Peyer's patch (tissue), 4 donors: ENCODE data around the gene THAP3. TPM values are rescaled to one million over a fixed set of nuclear protein-coding genes. Genes with fewer than 3 reads are reported as not detected.
"Not testable (repeated sequence)": the region's sequence is repeated elsewhere in the genome, so short reads cannot be mapped to it uniquely, and the experiment has no call there.

ENCODE experiments used
- DNase-seq, 3 donors: peaks; one replicate each; pipeline ENCODE4 v3.0.0-alpha.2; 2017 to 2019
- H3K27ac ChIP-seq, 4 donors: fragments of 200-600 bp; sonication (generic); one replicate each; pipeline ENCODE4 v1.5.1; 2016 to 2019
- H3K27me3 ChIP-seq, 2 donors: fragments of 200-600 bp; sonication (generic); one replicate each; pipeline ENCODE4 v1.5.1; 2019
- H3K36me3 ChIP-seq, 3 donors: fragments of 200-600 bp; sonication (generic); one replicate each; pipeline ENCODE4 v1.5.1; 2016 to 2019
- H3K4me1 ChIP-seq, 4 donors: fragments of 200-600 bp; sonication (generic); one replicate each; pipeline ENCODE4 v1.5.1; 2016 to 2019
- H3K4me3 ChIP-seq, 4 donors: fragments of 200-600 bp; sonication (generic); 1 replicate in 3 of 4; 2 replicates in 1 of 4; pipeline ENCODE4 v1.5.1; 2016 to 2019; ENCODE audit warnings: mild to moderate bottlenecking in 1 of 4
- H3K9me3 ChIP-seq, 4 donors: fragments of 200-600 bp; sonication (generic); one replicate each; pipeline ENCODE4 v1.5.1; 2016 to 2019; ENCODE audit warnings: mild to moderate bottlenecking in 1 of 4
- CTCF ChIP-seq, 6 experiments: fragments of 450-650 bp in 4 of 6; fragments of 200-600 bp in 2 of 6; sonication (generic) in 1 of 6; IDR thresholded peaks; one replicate each; pipeline ENCODE4 v1.5.1; 2017 to 2019; ENCODE audit warnings: antibody characterized with exemption in 6 of 6, mild to moderate bottlenecking in 3 of 6, moderate library complexity in 1 of 6
- POLR2A ChIP-seq, 2 donors: fragments of 450-650 bp; IDR thresholded peaks; one replicate each; pipeline ENCODE4 v1.5.1; 2017; ENCODE audit warnings: antibody characterized with exemption in 2 of 2, mild to moderate bottlenecking in 2 of 2, moderate library complexity in 2 of 2
- total RNA-seq, 4 donors: library from RNA; depleted of rRNA; stranded (reverse); fragments of >200 nt; gene quantifications; one replicate each; pipeline ENCODE4 v1.1.0, GENCODE V29; 2016

Gene THAP3
- total RNA-seq, 4 donors from 2014 or later: 9.9 to 22.8 (median 18.8) TPM

GRCh38 chr1:6635910-6636760, 11.5 kb downstream of the THAP3 start:
- no peak overlapping the region for H3K4me3 ChIP-seq
- TF ChIP-seq CTCF (IDR thresholded peaks at IDR 0.05) (no peak), POLR2A (IDR thresholded peaks at IDR 0.05) (no peak)
- H3K4me1 ChIP-seq: no peaks in the 10 kb centered on the region
- no peak overlapping the region for H3K27ac ChIP-seq
- DNase-seq: no peak
- H3K27me3 ChIP-seq: no peaks in the 10 kb centered on the region
- H3K36me3 ChIP-seq: peaks cover 0 to 95% (median 0%) of the 10 kb centered on the region in 3 donors
- H3K9me3 ChIP-seq: no peaks in the 10 kb centered on the region

GRCh38 chr1:6636778-6637177, 12.1 kb downstream of the THAP3 start:
- not testable (repeated sequence) for DNase-seq, H3K27ac ChIP-seq
- H3K36me3 ChIP-seq: peaks cover 0 to 91% (median 0%) of the 10 kb centered on the region in 3 donors

GRCh38 chr1:6637770-6638169, 13.1 kb downstream of the THAP3 start:
- no peak for DNase-seq
- TF ChIP-seq CTCF (IDR thresholded peaks at IDR 0.05) (no peak), POLR2A (IDR thresholded peaks at IDR 0.05) (no peak)
- peak overlapping the region in 1 of 4 donors; percentile 13 for H3K27ac ChIP-seq
- no peaks in the 10 kb centered on the region for H3K4me1 ChIP-seq
- H3K36me3 ChIP-seq: peaks cover 0 to 88% (median 0%) of the 10 kb centered on the region in 3 donors
- no peaks in the 10 kb centered on the region for H3K27me3 ChIP-seq
- no peaks in the 10 kb centered on the region for H3K9me3 ChIP-seq
- H3K4me3 ChIP-seq: no peak overlapping the region

More at GRCh38 chr1:6636778-6637177, 12.1 kb downstream of the THAP3 start:
- not testable (repeated sequence) for H3K4me3 ChIP-seq, H3K27me3 ChIP-seq, H3K4me1 ChIP-seq, H3K9me3 ChIP-seq

GRCh38 chr1:6638226-6638625, 13.6 kb downstream of the THAP3 start:
- Histone ChIP-seq H3K27me3 (no peaks in the 10 kb centered on the region), H3K27ac (peak overlapping the region in 1 of 4 donors; percentile 13), H3K4me1 (no peaks in the 10 kb centered on the region), H3K4me3 (no peak overlapping the region), H3K36me3 (peaks cover 0 to 84% (median 0%) of the 10 kb centered on the region in 3 donors), H3K9me3 (no peaks in the 10 kb centered on the region)
- TF ChIP-seq CTCF (IDR thresholded peaks at IDR 0.05): no peak
- no peak for TF ChIP-seq POLR2A (IDR thresholded peaks at IDR 0.05)
- peak in 1 of 3 donors; percentile 57 for DNase-seq

- not testable (repeated sequence) for H3K4me3 ChIP-seq, H3K4me1 ChIP-seq, DNase-seq, H3K27ac ChIP-seq, H3K9me3 ChIP-seq, H3K27me3 ChIP-seq
- H3K36me3 ChIP-seq: peaks cover 0 to 81% (median 0%) of the 10 kb centered on the region in 3 donors
Measured at GRCh38 chr1:6640867-6641266, 16.2 kb downstream of the THAP3 start.

GRCh38 chr1:6645018-6645417, 20.4 kb downstream of the THAP3 start:
- no peak for DNase-seq
- H3K27ac ChIP-seq: no peak overlapping the region
- TF ChIP-seq CTCF (IDR thresholded peaks at IDR 0.05): no peak
- TF ChIP-seq POLR2A (IDR thresholded peaks at IDR 0.05): no peak
- no peaks in the 10 kb centered on the region for H3K9me3 ChIP-seq
- H3K36me3 ChIP-seq: peaks cover 0 to 42% (median 0%) of the 10 kb centered on the region in 3 donors
- no peaks in the 10 kb centered on the region for H3K27me3 ChIP-seq
- no peak overlapping the region for H3K4me3 ChIP-seq
- H3K4me1 ChIP-seq: no peaks in the 10 kb centered on the region
